Measurements from ENCODE around the gene SLC25A44. TPM values are rescaled to one million over a fixed set of nuclear protein-coding genes. Genes with fewer than 3 reads are reported as not detected.
"Not testable (repeated sequence)": the region's sequence is repeated elsewhere in the genome, so short reads cannot be mapped to it uniquely, and the experiment has no call there.

The SLC25A44 gene
- total RNA-seq, 3 donors from 2014 or later: 19.8 to 31.1 (median 24.8) TPM

- H3K9me3 ChIP-seq: no peaks in the 10 kb centered on the region
- no peak for TF ChIP-seq CTCF (IDR thresholded peaks at IDR 0.05)
- H3K36me3 ChIP-seq (ENCODE audit: low read depth): no peaks in the 10 kb centered on the region
- no peaks in the 10 kb centered on the region for H3K4me1 ChIP-seq (ENCODE audit: low read depth)
- no peak overlapping the region for H3K4me3 ChIP-seq
- ATAC-seq (no peak), DNase-seq (no peak)
- intact Hi-C loops (cut with DNase I, micrococcal nuclease): no loop called here
Observed at GRCh38 chr1:156177919-156178654, 15.8 kb upstream of the SLC25A44 start.

- no peaks in the 10 kb centered on the region for H3K4me1 ChIP-seq (ENCODE audit: low read depth)
- DNase-seq (no peak), ATAC-seq (no peak)
- no peaks in the 10 kb centered on the region for H3K36me3 ChIP-seq (ENCODE audit: low read depth)
- no peaks in the 10 kb centered on the region for H3K9me3 ChIP-seq
- H3K4me3 ChIP-seq: no peak overlapping the region
- intact Hi-C loops (cut with DNase I, micrococcal nuclease): no loop called here
- TF ChIP-seq CTCF (IDR thresholded peaks at IDR 0.05): no peak
Observed at GRCh38 chr1:156180471-156180870, 13.4 kb upstream of the SLC25A44 start.

- H3K4me1 ChIP-seq (ENCODE audit: low read depth); intact Hi-C loops (cut with DNase I, micrococcal nuclease); ATAC-seq; H3K36me3 ChIP-seq (ENCODE audit: low read depth); H3K4me3 ChIP-seq; H3K9me3 ChIP-seq; DNase-seq: not testable (repeated sequence)
Observed at GRCh38 chr1:156181391-156181924, 12.4 kb upstream of the SLC25A44 start.

GRCh38 chr1:156182010-156182779 lies 11.7 kb upstream of the SLC25A44 start:
- H3K4me3 ChIP-seq; ATAC-seq; H3K36me3 ChIP-seq (ENCODE audit: low read depth); H3K9me3 ChIP-seq; H3K4me1 ChIP-seq (ENCODE audit: low read depth); intact Hi-C loops (cut with DNase I, micrococcal nuclease); DNase-seq: not testable (repeated sequence)

GRCh38 chr1:156186347-156187177 lies 7.3 kb upstream of the SLC25A44 start:
- ATAC-seq: peak; percentile 48
- H3K4me3 ChIP-seq; DNase-seq; H3K4me1 ChIP-seq (ENCODE audit: low read depth); H3K9me3 ChIP-seq; intact Hi-C loops (cut with DNase I, micrococcal nuclease); H3K36me3 ChIP-seq (ENCODE audit: low read depth): not testable (repeated sequence)

GRCh38 chr1:156190265-156190664 lies 3.6 kb upstream of the SLC25A44 start:
- H3K4me3 ChIP-seq; DNase-seq; H3K9me3 ChIP-seq; H3K36me3 ChIP-seq (ENCODE audit: low read depth); intact Hi-C loops (cut with DNase I, micrococcal nuclease); ATAC-seq: not testable (repeated sequence)
- H3K4me1 ChIP-seq (ENCODE audit: low read depth): peaks cover 10% of the 10 kb centered on the region

- no peak for TF ChIP-seq CTCF (IDR thresholded peaks at IDR 0.05)
- Histone ChIP-seq H3K36me3 (ENCODE audit: low read depth) (no peaks in the 10 kb centered on the region), H3K4me1 (ENCODE audit: low read depth) (peaks cover 10% of the 10 kb centered on the region), H3K9me3 (no peaks in the 10 kb centered on the region), H3K4me3 (no peak overlapping the region)
- intact Hi-C loops (cut with DNase I, micrococcal nuclease): no loop called here
- no peak for ATAC-seq
- DNase-seq: no peak
Observed at GRCh38 chr1:156191292-156191964, 2.5 kb upstream of the SLC25A44 start.

Data from mucosa of descending colon (tissue), 3 donors.